GM21723 (cell line): Measurements from ENCODE around the gene B3GALT4.
"Not testable (repeated sequence)": the region's sequence is repeated elsewhere in the genome, so short reads cannot be mapped to it uniquely, and the experiment has no call there.

Experiments
- ATAC-seq: cut with Tn5 transposase; IDR thresholded peaks from one replicate; pipeline ENCODE4 v1.9.1; 2021; ENCODE audit warnings: mild to moderate bottlenecking, moderate library complexity; ENCODE audit not compliant: unreplicated experiment

The B3GALT4 gene

DNA sequence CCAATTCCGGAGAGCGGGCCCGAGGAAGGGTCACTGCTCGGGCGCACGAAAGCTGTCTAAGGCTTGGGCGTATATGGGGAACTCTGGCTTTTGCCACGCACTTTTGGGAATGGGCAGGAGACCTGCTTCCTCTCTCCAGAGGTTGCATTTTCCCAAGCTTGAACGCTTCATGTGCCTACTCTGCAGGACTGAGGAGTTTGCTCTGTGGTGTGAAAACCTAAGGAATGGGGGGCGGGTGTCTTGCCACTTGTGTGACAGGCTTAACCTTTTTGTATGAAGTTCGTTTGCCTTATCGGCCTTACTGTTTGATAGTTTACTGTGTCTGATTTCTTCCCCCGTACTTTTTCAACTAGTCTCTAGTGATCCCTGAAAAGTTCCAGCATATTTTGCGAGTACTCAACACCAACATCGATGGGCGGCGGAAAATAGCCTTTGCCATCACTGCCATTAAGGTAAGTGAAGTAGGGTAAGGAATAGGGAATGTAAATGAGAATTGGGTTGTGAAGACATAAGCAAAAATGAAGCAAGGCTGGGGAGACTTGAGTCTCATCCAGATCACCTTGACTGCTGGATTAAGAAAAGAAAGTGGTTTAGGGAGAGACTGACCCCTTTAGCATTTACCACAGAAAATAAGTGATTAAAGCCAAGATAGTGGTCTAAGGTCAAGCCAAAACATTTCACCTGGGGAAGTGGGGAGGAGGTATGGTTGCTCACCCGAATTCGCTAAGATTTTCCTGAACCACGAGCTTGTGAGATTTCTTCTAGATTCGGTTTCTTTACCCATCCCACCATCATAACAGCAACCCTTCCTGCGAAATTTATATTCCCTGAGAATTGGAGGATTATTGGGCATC, 4.4 kb upstream of the B3GALT4 start:
- ATAC-seq, result no peak

DNA sequence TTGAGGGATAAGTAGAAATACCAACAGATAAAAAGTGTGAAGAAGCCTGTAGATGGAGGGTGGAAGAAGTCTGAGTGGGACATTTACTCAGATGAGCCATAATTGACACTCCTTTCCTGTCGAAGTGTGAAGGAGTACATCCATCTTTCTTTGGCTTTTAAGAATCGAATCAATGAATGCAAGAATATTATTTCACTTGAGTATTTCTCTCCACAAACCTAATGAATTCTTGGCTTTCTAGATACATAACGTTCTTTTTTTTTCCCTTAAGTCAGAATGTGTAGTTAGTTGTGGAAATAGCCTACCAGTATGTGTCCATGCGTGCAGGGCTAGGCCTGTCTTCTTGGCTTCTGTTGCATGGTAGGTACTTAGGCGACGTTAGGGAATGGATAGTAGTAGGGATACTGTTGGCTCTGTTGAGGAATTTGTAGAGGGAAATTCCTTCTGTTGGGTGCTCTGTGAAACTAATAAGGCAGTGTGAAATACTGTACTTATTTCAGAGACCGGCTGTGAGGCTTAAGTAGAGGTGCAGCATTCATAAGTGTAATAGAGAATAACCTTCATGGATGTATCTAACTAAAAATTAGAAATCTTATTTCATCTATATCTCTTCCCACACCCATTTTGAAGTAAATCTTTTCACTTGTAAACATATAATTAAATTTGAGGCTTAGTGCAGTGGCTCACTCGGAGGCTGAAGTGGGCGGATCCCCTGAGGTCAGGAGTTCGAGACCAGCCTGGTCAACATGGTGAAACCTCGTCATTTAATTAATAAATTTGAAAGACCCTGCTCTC, 3.6 kb upstream of the B3GALT4 start:
- no peak for ATAC-seq

DNA sequence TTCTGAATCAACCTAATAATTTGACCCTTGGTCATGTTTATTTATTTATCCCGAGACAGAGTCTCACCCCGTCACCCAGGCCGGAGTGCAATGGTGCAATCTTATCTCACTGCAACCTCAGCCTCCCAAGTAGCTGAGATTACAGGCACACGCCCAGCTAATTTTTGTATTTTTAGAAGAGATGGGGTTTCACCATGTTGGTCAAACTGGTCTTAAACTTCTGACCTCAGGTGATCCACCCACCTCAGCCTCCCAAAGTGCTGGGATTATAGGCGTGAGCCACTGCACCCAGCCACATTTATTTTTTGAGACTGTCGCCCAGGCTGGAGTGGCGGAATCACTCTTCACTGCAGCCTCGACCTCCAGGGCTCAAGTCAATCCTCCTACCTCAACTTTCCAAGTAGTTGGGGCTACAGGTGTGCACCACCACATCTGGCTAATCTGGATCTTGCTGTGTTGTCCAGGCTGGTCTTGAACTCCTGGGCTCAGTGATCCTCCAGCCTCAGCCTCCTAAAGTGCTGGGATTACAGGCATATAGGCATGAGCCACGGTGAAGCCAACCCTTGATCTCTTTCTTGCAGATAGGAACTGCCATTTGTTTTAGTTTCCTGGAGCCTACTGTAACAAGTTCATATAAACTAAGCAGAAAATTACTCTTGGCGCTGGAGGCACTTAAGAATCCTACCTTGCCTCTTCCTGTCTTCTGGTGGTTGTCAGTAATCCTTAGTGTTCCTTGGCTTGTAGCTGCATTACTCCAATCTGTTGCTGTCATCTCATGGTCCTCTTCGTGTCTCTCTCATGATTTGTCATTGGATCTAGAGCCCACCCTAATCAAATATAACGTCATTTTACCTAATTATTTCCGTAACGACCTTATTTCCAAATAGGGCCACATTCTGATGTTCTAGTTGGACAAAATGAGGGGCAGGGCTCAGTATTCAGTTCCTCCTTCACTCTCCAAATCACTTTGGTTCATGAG, 2.7 kb upstream of the B3GALT4 start:
- ATAC-seq, result no peak

DNA sequence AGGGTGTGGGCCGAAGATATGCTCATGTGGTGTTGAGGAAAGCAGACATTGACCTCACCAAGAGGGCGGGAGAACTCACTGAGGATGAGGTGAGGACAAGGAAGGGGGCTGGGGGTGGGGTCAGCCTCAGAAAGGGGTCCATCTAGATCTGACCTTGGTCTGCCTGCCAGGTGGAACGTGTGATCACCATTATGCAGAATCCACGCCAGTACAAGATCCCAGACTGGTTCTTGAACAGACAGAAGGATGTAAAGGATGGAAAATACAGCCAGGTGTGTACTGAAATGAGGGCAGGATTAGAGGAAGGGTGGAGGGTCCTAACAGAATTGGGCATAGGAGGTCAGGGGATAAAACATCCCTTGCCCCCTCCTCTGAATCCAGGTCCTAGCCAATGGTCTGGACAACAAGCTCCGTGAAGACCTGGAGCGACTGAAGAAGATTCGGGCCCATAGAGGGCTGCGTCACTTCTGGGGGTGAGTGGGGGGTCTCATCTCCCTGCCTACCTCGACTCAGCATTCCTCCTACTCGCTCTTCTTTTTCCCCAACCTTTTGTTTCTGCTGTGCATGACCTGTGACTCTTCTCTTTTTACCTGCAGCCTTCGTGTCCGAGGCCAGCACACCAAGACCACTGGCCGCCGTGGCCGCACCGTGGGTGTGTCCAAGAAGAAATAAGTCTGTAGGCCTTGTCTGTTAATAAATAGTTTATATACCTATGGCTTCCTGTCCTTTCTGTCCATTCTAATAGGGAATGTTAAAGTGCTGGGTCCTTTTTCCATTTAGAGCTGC, 935 bp upstream of the B3GALT4 start:
- ATAC-seq, result not testable (repeated sequence)

DNA sequence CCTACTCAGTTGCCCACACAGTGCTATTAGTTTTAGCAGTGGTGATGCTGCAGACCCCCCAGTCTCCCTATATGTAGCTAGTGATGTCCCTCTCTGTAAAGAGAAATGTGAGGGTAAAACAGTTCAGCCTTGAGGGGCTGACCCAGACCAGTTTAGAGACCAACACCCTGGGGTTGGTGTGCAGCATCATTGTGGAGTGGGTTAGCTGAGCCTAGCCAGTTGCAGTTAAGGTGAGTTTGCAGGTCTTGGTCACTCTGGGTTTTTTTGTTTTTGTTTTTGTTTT, 401 bp upstream of the B3GALT4 start:
- no peak for ATAC-seq

DNA sequence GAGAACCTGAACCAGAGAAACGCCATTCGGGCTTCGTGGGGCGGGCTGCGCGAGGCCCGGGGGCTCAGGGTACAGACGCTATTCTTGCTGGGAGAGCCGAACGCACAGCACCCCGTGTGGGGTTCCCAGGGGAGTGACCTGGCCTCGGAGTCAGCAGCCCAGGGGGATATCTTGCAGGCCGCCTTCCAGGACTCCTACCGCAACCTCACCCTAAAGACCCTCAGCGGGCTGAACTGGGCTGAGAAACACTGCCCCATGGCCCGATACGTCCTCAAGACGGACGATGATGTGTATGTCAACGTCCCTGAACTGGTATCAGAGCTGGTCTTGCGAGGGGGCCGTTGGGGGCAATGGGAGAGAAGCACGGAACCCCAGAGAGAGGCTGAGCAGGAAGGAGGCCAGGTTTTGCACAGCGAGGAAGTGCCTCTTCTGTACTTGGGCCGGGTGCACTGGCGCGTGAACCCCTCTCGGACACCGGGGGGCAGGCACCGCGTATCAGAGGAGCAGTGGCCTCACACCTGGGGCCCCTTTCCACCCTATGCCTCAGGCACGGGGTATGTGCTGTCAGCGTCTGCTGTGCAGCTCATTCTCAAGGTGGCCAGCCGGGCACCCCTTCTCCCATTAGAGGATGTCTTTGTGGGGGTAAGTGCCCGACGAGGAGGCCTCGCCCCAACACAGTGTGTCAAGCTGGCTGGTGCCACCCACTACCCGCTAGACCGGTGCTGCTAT, 904 bp downstream of the B3GALT4 start:
- ATAC-seq, result peak; percentile 19

DNA sequence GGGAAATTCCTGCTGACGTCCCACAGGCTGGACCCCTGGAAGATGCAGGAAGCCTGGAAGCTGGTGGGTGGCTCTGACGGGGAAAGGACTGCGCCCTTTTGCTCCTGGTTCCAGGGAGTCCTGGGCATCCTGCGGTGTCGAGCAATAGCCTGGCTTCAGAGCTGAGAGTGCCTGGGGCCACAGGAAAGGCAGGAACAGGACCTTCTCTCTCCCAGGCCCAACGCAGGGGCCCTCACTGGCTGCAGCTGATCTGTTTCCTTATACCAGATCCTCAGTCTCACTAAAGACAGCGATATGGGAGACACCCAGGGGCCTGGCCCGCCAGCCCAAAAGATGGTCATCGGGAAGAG, 1.4 kb downstream of the B3GALT4 start:
- no peak for ATAC-seq

DNA sequence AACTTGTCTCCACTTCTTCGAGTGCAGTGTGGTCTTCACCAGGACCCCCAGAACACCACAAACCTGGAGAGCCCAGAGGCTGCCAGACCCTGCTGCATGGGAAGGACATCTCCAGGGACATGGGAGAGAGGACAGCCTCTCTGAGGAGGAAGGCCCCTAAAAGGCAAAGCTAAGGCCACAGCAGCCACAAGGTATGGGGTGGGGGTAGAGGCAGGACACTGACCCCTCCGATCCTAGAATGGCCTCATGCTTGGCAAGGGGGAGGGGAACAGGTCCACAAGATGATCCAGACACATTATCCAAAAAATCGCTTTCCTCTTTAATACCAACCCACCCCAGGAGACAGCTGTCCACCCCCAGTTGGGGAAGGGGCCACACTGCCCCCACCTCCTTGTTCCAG, 1.9 kb downstream of the B3GALT4 start:
- no peak for ATAC-seq

DNA sequence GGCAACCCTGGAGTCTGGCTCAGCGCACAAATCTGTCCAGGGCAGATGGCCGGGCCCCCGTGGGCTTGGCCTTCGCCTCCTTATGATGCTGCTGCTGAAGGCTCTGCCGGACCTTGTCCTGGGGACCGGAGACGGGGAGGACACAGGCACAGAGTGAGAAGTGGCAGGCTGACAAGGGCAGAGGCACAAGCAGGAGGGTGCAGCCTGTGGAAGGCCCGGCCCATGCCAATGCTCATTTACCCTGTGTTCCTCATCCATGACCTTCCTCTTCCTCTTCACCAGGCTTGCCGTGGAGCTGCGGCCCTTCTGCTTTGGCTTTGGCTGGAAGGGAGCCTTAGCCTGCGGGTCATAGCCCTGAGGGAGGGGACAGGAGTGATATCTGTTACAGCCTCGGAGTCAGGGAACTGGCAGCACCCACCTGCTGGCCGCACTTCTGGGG, 2.4 kb downstream of the B3GALT4 start:
- ATAC-seq, result no peak

DNA sequence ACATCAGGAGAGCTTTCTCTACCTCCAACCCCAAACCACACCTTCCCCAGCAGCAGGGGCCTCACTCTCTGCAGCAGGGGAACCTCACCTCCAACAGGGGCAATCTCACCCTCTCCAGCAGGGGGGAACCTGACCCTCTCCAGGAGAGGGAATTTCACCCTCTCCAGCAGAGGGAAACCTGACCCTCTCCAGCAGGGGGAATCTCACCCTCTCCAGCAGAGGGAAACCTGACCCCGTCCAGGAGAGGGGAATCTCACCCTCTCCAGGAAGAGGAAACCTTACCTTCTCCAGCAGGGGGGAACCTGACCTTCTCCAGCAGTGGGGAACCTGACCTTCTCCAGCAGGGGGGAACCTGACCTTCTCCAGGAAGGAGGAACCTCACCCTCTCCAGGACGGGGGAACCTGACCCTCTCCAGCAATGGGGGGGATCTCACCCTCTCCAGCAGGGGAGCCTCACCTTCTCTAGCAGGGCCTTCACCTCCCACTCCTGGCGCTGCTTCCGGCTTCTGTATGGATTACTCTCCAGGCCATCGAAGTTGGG, 3.1 kb downstream of the B3GALT4 start:
- no peak for ATAC-seq

DNA sequence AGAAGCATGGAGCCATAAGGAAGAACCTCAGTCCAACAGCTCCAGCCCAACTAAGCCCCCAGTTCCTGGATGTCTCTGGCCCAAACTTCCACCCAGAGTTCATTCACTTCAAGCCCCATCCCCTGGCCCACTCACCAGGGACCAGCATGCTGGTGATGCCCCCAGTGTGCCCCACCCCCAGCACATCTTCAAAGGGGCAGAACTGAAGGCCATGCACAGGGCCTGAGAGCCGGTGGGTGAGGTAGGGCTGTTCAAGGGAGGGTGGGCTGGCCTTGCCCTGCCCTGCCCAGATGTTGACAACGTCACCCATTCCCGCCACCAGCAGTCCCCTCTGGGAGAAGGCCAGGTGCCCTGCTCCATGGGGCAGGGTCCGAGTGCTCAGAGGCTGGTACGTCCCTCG, 3.6 kb downstream of the B3GALT4 start:
- no peak for ATAC-seq

DNA sequence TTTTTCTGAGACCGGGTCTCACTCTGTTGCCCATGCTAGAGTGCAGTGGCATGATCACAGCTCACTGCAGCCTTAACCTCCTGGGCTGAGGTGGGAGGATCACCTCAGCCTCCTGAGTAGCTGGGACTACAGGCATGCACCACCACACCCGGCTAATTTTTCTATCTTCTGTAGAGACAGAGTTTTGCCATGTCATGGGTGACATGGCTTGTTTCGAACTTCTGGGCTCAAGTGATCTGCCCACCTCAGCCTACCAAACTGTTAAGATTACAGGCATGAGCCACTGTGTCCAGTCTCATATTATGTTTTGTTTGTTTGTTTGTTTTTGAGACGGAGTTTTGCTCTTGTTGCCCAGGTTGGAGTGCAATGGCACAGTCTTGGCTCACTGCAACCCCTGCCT, 8.3 kb downstream of the B3GALT4 start:
- ATAC-seq, result not testable (repeated sequence)

DNA sequence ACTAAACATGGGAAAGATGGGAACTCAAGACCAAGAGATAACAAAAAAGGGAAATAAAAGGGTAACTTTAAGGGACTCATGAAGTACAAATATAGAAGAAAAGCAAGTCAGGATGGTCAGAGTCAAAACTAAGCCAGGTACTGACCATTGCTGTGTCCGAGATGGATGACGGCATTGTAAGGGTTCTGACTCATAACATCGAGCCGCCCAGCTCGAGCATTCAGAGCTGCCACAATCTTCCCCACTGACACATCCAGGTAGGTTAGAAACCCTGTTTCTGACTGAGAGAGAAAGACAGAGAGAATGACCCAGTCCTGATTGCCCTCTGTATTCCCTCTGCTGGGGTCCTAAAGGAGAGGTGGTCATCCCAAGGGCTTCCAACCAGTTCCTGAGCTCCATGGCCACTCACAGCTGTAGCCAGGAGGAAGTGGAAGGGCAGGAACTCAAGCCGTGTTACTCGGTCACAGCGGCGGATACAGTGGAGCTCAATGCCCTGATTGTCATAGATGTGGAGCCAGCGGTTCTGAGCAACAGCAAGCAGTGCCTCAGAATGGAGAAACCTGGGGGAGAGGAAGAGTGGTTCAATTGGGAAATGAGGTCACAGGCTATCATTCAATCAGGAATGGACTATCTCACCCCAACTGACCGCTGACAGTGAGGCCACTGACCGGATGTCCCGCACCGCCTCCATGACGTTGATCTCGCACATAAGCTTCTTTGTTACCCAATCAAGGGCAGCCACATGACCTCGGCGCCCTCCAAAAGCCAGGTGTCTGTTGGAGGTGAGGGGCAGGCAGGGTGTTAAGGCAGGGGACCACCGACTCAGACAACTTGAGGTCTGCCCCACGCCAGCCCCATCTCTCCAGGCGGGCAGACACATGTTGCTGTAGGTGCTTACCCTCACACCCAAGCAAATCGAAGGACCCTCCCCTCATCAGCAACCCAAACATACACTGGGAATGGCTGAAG, 10.3 kb downstream of the B3GALT4 start:
- ATAC-seq, result no peak

DNA sequence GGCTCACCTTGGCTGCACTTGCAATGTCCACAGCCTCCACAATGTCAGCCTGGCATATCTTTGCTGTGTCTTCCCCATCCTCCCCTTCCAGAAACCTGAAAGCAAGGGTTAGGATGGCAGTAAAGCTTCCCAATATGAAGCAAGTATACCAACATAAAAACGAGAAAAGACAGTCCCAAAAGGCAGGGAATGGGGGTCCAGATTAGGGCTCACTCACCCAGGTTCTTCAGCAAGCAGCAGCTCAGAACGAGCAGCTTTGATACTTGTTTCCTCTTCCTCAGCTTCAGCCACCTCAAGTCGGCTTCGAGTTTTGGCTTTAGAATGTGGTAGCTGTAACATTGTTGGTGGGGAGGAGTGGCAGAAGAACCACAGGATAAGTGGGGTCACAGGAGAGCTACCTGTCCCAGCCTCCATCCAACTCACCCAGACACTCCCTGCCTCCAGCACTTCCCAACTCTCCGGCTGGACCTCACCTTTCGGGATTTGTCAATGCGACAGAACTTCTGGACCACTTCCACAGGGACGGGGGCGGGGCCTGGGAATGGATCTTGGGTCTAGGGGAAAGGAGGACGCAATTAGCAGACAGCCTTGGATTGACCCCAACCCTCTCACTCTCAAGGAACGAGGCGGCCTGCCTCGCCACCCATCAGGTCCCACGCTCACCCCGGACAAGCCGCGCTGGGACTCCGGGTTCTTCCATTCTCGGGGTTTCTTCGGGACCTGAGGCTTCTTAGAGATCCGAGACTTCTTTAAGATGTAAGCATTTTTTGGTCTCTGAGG, 11.4 kb downstream of the B3GALT4 start:
- no peak for ATAC-seq

DNA sequence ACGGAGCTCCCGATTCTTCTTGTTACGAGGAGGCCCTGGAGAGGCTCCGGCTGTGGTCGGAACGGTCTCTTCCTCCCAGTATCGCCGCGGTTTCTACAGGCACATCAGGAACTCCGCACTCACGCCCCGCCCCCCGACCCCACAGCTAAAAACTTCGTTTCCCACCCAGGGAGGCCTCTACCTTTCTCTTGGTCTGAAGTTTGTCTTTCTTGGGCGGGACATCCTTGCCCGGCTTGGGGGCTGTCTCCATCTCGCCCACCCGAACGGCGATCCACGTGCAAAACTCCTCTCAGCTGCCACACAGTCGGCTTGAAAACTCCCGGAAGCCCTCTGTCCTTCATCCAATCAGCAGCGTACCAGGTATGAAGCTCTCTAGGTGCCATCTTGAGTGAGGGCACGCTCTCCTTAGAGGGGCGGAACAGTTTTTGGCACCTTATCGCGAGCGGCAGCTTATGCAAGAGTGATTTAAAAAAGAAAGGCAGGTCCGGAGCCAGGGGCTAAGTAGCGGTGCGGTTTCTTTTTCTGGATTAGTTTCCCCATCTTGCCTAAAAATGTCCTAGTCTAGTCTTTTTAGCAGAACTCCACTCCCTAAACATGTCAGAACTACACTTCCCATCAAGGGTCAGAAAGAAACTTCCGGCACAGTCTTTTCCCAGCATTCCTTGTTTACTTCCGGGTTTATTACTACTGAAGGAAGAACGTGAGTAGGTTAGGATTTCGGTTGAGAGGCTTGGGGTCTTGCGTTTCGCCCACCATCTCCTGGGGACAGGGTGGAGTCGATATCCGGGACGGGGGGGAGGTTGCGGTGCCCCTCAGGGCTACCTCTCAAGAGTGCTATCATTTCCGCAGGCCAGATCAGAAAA, 12.2 kb downstream of the B3GALT4 start, which contains the start of the genes PFDN6 and WDR46:
TSS of gene PFDN6 (plus strand) at position 681 of the 863 bp plus-strand sequence. CDS start 256 bp downstream, outside the sequence.
TSS of gene WDR46 (minus strand) at position 319 of the 863 bp plus-strand sequence. CDS start at position 250, 69 bp downstream.
- peak; percentile 79 for ATAC-seq

DNA sequence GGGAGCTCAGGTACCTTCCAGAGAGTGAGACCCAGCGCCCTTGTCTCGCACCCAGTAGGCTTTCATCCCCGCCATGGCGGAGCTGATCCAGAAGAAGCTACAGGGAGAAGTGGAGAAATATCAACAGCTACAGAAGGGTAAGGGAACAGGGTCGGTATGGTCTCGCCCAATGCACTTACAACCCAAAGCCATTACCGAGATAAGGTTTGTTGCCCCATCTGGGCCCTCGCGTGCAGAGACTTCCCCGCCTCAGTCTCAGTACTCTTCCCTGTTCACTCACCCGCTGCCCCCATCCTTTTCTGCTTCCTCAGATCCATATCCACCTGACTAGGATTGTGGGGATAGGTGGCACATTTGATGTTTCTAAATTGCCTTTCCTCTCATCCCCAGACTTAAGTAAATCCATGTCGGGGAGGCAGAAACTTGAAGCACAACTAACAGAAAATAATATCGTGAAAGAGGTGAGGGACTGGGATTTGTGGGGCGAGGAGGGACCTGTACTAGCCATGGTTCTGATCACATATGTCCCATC, 12.9 kb downstream of the B3GALT4 start:
- peak; percentile 5 for ATAC-seq
